Head of caudate nucleus (tissue), 42 donors: ENCODE measurements around the gene SHISA9.

Experiments used
- DNase-seq, 42 donors: peaks; one replicate each; pipeline versions ENCODE4 v3.0.0 to v3.0.0-alpha.2; 2020 to 2021; ENCODE audit warnings: mixed read lengths in 7 of 42
- intact Hi-C: fragments of 100-400 bp; cut with DNase I; formaldehyde crosslinking; loops from one replicate; pipeline ENCODE4 v1.15.0; 2022

The SHISA9 gene

GRCh38 chr16:13138528-13138927 is 237.1 kb downstream of the SHISA9 start:
- DNase-seq, result no peak
- intact Hi-C loops, result no loop called here

- intact Hi-C loops, result no loop called here
- no peak for DNase-seq
Observed at GRCh38 chr16:13139661-13140241, 238.4 kb downstream of the SHISA9 start.

DNA sequence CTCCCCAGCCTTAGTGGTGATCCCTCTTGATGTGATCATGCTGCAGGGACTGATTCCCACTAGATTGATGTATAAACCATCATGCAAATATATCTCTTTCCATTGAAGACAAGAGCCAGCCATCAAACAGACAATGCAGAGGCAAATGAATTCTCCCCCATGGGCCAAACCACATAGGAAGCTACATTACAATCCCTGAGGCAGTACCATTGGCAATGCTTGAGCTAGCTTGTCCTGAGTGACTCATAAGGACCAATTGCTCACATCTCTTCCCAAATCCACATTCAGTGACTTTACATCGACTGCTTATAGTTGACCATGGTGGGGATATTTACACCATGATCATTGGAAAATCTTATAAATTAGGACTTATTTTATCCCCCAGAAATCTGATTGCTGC is 242.2 kb downstream of the SHISA9 start:
- no peak for DNase-seq
- intact Hi-C loops, result no loop called here

DNA sequence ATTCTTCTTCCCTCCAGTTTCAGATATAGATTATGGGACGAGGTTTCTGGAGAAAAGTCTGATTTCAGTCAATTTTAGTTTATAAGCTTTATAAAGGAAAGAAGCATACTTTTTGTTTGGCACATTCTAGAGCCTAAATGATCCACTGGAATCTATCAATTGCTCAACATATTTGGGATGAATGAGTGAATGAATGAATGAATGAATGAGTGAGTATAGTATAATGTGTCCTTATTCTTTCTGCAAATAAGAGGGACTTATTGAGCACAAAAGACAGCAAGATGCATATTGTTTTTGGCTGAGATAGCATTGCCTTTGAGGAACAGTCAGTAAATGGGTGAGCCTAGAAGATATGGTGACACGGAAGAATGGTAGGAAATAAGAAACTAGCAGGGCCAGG is 245.4 kb downstream of the SHISA9 start:
- no peak for DNase-seq
- intact Hi-C loops, result no loop called here

GRCh38 chr16:13148294-13148693 is 246.9 kb downstream of the SHISA9 start:
- intact Hi-C loops, result no loop called here
- DNase-seq, result no peak

- intact Hi-C loops, result no loop called here
Observed at GRCh38 chr16:13148836-13149235, 247.4 kb downstream of the SHISA9 start.

GRCh38 chr16:13150181-13150885 is 248.9 kb downstream of the SHISA9 start:
- DNase-seq, result peak in 40 of 42 donors; percentile 15 to 88 (median 56)
- intact Hi-C loops, result no loop called here

More at GRCh38 chr16:13148836-13149235, 247.4 kb downstream of the SHISA9 start:
- peak in 33 of 42 donors; percentile 10 to 82 (median 46) for DNase-seq

DNA sequence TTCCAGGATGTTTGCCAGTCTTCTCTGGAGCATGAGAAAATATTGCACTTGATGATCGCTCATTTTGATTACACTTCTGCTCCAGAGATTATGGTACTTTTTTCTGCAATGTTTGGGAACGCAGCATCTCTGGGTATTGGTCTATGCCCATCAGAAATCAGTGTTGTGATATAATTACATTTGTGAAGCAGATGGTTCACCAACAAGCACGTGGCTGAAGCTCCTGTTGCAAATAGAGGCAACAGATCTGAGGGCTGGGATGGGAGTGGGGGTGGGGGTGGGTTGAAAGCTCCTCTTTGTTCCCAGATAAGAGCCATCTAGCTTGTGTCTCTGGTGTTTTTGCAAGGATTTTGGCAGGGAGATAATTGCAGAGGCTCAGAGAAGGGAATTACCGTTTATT is 252.3 kb downstream of the SHISA9 start:
- intact Hi-C loops, result no loop called here
- no peak for DNase-seq

DNA sequence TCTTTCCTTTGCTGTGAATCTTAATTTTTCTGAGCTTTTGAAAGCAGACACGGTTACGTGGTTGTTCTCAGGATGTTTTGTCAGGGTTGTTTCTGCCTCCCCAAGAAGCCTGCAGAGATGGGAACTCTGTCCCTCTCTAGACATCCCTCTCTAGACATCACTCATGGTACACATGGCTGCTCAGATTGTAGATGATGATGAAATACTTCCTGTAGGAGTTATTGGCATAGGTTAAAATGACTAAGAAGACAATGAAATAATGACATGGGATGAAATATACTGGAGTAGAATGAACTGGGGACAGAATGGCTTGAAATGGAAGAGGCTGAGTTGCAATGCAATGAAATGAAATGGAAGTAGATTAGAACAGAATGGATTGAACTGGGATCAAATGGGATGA is 253.4 kb downstream of the SHISA9 start:
- DNase-seq, result no peak
- intact Hi-C loops, result no loop called here

DNA sequence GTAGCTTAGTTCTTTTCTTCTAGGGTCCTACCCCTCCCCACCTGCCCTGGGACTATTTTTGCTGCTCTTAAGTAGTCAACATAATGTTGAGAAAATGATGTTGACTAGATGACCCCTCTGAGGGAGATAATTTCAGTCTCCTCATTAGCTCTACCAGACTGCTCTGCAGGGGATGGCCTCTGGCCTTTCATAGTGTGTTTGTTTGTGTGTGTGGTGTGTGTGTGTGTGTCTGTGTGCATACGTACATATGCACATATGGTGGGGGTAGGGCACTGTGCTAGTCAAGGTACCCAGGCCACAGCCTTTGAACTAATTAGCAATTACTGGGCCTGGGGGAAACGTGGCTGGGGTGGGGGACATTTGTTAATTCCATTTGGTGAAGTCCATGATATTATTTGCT is 254.0 kb downstream of the SHISA9 start:
- intact Hi-C loops, result no loop called here
- no peak for DNase-seq

GRCh38 chr16:13155780-13156179 is 254.4 kb downstream of the SHISA9 start:
- intact Hi-C loops, result no loop called here
- DNase-seq, result peak in 1 of 42 donors; percentile 18

GRCh38 chr16:13157082-13157481 is 255.7 kb downstream of the SHISA9 start:
- no peak for DNase-seq
- intact Hi-C loops, result no loop called here

GRCh38 chr16:13158427-13158826 is 257.0 kb downstream of the SHISA9 start:
- intact Hi-C loops, result no loop called here
- no peak for DNase-seq

DNA sequence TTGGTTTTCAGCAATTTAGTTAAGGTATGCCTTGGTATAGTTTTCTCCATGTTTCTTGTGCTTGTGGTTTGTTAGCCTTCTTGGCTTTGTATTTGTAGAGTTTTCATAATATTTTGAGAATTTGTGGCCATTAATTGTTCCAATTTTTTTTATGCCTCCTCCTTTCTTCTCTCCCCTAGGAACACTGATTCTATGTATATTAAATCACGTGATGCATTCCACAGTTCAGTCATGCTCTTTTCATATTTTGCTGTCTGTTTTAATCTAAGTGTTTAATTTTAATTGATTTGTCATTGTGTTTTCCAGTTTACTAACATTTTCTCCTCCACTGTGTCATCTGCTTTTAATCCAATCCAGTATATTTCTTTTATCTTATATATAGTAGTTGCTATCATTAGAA is 263.6 kb downstream of the SHISA9 start:
- intact Hi-C loops, result no loop called here
- no peak for DNase-seq

DNA sequence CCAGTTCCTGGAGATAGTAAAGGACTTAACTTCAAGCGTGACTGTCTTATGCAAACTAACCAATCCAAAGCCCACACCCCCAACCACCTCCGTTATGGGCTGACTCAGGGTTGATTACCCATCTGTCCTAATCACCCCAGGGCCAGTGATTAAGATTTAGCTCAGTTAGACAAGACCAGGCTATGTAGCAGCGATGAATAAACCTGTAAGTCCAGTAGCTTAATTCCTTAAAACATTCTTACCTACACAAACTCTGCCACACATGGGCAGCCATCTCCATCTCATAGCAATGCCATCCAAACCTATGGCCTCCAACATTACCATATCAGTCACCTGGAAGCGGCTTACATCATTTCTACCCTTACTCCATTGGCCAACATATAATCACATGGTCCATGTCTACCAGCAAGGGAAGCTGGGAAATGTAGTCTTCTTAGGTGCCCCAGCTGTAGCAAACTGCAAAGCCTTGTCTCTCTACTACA is 266.7 kb downstream of the SHISA9 start:
- intact Hi-C loops, result no loop called here
- no peak for DNase-seq

DNA sequence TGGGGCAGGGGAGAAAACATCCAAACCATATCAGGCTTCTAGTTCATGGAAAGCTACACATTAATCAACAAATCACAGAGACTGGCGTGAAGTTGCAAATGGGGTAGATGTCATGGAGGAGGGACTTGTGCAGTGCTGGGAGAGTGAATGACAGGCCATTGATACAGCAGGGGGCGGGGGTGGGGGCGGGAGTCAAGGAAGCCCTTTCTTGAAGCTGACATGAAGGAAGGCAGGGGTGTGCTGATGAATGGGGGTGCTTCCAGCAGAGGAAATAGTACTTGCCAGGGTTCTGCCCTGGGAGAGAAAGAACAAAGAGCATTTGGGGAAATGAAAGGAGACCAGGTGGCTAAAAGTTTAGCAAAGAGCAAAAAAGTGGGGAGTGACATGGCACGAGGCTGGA is 269.9 kb downstream of the SHISA9 start:
- peak in 25 of 42 donors; percentile 1 to 74 (median 27) for DNase-seq
- intact Hi-C loops, result no loop called here

GRCh38 chr16:13176711-13177110 is 275.3 kb downstream of the SHISA9 start:
- DNase-seq, result no peak
- intact Hi-C loops, result no loop called here

- intact Hi-C loops, result no loop called here
- DNase-seq, result no peak
Observed at GRCh38 chr16:13178318-13178717, 276.9 kb downstream of the SHISA9 start.

DNA sequence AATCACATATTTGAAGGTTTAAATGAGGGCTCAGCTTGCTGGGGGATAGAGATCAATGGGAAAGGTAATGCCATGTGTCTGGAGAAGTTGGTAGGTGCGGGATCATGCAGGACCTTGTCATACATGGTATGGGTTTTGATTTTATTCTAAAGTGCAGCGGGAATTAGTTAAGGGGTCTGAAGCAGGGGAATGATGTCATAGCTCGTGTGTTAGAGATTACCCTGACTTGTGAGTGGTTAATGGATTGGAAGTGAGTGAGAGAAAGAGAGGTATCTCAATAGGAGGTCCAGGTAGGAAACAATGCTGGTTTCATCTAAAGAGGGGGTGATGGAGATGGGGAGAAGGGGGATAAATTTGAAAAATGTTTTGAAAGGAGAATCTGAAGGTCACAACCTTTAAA is 280.0 kb downstream of the SHISA9 start:
- no peak for DNase-seq
- intact Hi-C loops, result no loop called here

- intact Hi-C loops, result no loop called here
- DNase-seq, result no peak
Observed at GRCh38 chr16:13186813-13187212, 285.4 kb downstream of the SHISA9 start.

DNA sequence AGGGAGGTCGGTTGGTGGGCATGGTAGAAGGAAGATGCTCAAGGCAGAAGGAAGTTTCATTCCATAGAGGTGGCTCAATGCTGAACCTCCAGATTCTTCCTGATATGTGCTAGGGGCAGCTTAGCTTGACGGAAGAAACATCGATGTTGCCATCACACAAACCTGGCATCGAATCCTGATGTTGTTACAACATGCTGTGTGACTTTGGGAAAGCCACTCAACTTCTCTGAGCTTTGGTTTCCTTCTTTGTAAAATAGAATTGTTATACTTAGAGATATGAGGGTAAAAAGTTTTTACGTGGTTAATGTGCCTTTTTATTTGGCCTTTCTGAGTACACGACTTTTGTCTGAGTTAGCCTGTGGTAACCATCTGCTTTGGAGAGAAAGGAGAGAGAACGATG is 287.9 kb downstream of the SHISA9 start:
- DNase-seq, result no peak
- intact Hi-C loops, result no loop called here
